ENCODE data around the gene BCAR3. TPM values are rescaled to one million over a fixed set of nuclear protein-coding genes. Genes with fewer than 3 reads are reported as not detected.

Gene BCAR3
- total and polyA plus RNA-seq, 4 donors, result 12.2 to 33.3 (median 18.2) TPM

DNA sequence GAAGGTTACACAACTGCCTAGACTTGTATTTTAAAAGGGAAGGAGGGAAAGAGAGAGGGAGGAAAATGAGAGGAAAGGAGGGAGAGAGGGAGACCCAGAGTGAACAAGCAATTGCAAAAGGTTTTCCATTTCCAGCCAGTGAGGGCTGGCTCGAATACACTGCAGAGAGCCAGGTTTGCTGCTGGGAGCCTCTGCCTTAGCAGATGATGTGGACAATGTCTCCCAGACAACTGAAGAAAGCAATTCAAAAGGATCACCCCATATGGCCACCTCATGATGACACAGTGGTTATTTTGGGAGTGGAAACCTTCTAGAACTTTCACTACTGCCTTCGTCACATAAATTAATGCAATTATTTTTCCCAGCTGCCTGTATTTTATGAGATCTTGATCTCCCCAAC is 86.4 kb downstream of the BCAR3 start:
- WGBS, 2 donors, result 80 to 90% methylated on average over 2 of the region's 2 CpGs
- H3K4me1 ChIP-seq (ENCODE audit: control insufficient read depth in 5 of 5, insufficient read depth in 5 of 5, low read length in 5 of 5), result peaks cover 3 to 31% (median 16%) of the 10 kb centered on the region in 5 donors
- ATAC-seq (ENCODE audit: insufficient read depth, low FRiP score), result no peak

DNA sequence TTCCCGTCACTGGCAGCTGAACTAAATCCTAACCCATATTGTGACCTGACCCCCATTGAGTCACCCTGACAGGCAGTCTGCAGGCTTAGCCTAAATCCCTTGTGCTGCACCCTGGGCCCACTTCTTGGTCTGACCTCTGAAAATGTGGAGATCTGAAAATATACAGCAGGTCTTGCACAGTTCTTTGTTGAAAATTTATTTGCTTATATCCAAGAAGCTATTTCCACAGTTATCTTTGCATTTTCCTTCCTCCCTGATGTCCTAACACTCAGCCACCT is 87.1 kb downstream of the BCAR3 start:
- H3K4me1 ChIP-seq (ENCODE audit: control insufficient read depth in 5 of 5, insufficient read depth in 5 of 5, low read length in 5 of 5), result peaks cover 3 to 31% (median 16%) of the 10 kb centered on the region in 5 donors
- DNase-seq (no peak), ATAC-seq (ENCODE audit: insufficient read depth, low FRiP score) (no peak)
- 84 to 93% methylated on average over 1 of the region's 1 CpG for WGBS, 2 donors
- no peaks in the 10 kb centered on the region for H3K27me3 ChIP-seq (ENCODE audit: control insufficient read depth in 3 of 3, insufficient read depth in 3 of 3, low read length in 2 of 3)
- peaks cover 0 to 7% (median 3%) of the 10 kb centered on the region in 4 donors for H3K36me3 ChIP-seq (ENCODE audit: control insufficient read depth in 4 of 4, insufficient read depth in 4 of 4, low read length in 4 of 4)
- TF ChIP-seq, protein P1, sequence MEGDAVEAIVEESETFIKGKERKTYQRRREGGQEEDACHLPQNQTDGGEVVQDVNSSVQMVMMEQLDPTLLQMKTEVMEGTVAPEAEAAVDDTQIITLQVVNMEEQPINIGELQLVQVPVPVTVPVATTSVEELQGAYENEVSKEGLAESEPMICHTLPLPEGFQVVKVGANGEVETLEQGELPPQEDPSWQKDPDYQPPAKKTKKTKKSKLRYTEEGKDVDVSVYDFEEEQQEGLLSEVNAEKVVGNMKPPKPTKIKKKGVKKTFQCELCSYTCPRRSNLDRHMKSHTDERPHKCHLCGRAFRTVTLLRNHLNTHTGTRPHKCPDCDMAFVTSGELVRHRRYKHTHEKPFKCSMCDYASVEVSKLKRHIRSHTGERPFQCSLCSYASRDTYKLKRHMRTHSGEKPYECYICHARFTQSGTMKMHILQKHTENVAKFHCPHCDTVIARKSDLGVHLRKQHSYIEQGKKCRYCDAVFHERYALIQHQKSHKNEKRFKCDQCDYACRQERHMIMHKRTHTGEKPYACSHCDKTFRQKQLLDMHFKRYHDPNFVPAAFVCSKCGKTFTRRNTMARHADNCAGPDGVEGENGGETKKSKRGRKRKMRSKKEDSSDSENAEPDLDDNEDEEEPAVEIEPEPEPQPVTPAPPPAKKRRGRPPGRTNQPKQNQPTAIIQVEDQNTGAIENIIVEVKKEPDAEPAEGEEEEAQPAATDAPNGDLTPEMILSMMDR (IDR thresholded peaks at IDR 0.05; ENCODE audit: control extremely low read depth, extremely low read depth), result no peak
- H3K4me3 ChIP-seq, result no peak overlapping the region
- H3K9me3 ChIP-seq (ENCODE audit: control insufficient read depth in 4 of 4, insufficient read depth in 3 of 4, low read length in 3 of 4), result no peaks in the 10 kb centered on the region
- no peak overlapping the region for H3K27ac ChIP-seq (ENCODE audit: low read depth in 1 of 2, low read length in 1 of 2)
- H3K9ac ChIP-seq (ENCODE audit: insufficient read depth in 1 of 2, low read length in 2 of 2), result no peak overlapping the region

More for the DNA sequence above, 86.4 kb downstream of the BCAR3 start:
- H3K4me3 ChIP-seq, result no peak overlapping the region
- peaks cover 0 to 3% (median 2%) of the 10 kb centered on the region in 4 donors for H3K36me3 ChIP-seq (ENCODE audit: control insufficient read depth in 4 of 4, insufficient read depth in 4 of 4, low read length in 4 of 4)
- H3K27ac ChIP-seq (ENCODE audit: low read depth in 1 of 2, low read length in 1 of 2), result no peak overlapping the region
- no peak for DNase-seq
- no peaks in the 10 kb centered on the region for H3K27me3 ChIP-seq (ENCODE audit: control insufficient read depth in 3 of 3, insufficient read depth in 3 of 3, low read length in 2 of 3)
- TF ChIP-seq, protein P1 (IDR thresholded peaks at IDR 0.05; ENCODE audit: control extremely low read depth, extremely low read depth), result no peak
- H3K9ac ChIP-seq (ENCODE audit: insufficient read depth in 1 of 2, low read length in 2 of 2), result no peak overlapping the region
- no peaks in the 10 kb centered on the region for H3K9me3 ChIP-seq (ENCODE audit: control insufficient read depth in 4 of 4, insufficient read depth in 3 of 4, low read length in 3 of 4)

DNA sequence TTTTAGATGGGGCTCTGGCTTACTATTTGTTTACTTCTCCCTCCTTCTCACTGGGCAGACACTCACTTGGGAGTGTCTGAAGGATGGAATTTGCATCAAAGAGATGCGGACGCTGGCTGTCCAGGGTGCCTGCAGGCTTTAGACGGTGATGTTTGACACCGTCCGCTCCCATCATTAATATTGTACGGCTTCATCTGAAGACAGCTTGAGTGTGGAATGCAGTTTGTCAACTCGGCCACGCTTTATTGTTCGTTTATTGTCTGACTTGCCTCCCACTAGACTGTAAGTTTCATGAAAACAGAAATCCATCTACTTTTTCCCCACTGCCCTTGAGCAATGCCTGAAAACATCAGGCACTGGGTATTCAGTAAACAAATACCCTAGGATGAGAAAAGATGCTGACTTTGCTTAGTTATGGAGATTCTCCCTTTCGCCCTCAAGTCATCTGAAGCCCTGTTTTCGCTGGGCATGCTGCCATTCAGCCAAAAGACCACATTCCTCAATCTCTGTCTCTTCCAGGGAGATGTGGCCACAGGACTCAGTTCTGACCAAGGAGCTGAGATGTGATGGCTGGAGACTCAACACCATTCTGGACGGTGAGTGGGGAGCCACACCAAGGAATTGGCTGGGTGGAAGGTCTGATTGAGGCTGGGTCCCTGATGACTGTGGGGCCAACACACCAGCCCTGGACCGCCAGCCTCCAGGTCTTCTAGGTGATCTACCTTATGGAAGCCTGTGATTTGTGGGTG is 87.6 kb downstream of the BCAR3 start:
- Histone ChIP-seq H3K4me3 (no peak overlapping the region), H3K27ac (ENCODE audit: low read depth in 1 of 2, low read length in 1 of 2) (no peak overlapping the region), H3K9ac (ENCODE audit: insufficient read depth in 1 of 2, low read length in 2 of 2) (no peak overlapping the region), H3K4me1 (ENCODE audit: control insufficient read depth in 5 of 5, insufficient read depth in 5 of 5, low read length in 5 of 5) (peaks cover 3 to 30% (median 13%) of the 10 kb centered on the region in 5 donors), H3K9me3 (ENCODE audit: control insufficient read depth in 4 of 4, insufficient read depth in 3 of 4, low read length in 3 of 4) (no peaks in the 10 kb centered on the region), H3K36me3 (ENCODE audit: control insufficient read depth in 4 of 4, insufficient read depth in 4 of 4, low read length in 4 of 4) (peaks cover 0 to 9% (median 7%) of the 10 kb centered on the region in 4 donors), H3K27me3 (ENCODE audit: control insufficient read depth in 3 of 3, insufficient read depth in 3 of 3, low read length in 2 of 3) (no peaks in the 10 kb centered on the region)
- TF ChIP-seq, protein P1 (IDR thresholded peaks at IDR 0.05; ENCODE audit: control extremely low read depth, extremely low read depth), result no peak
- ATAC-seq (ENCODE audit: insufficient read depth, low FRiP score), result no peak
- 84 to 90% methylated on average over 13 of the region's 13 CpGs for WGBS, 2 donors
- no peak for DNase-seq
